Measurements from ENCODE around the gene CPD. TPM values are rescaled to one million over a fixed set of nuclear protein-coding genes. Genes with fewer than 3 reads are reported as not detected.
"Not testable (repeated sequence)": the region's sequence is repeated elsewhere in the genome, so short reads cannot be mapped to it uniquely, and the experiment has no call there.

The CPD gene
- total RNA-seq, 1 experiment from 2014 or later: 47.9 TPM

- CTCF ChIA-PET: interaction anchor here (0.6 to 3.1 kb wide), 13 partner anchors 10 to 235 kb away, joined by 3 to 13 read pairs (median 4); partner anchors contain the start of gene GOSR1
- BruUV-seq (replicated peaks): no TSS peak
These were observed 39.6 kb upstream of the CPD start for GRCh38 chr17:30339086-30339485.

GRCh38 chr17:30340801-30341356 lies 37.8 kb upstream of the CPD start:
- Mint-ChIP-seq H3K27ac (ENCODE audit: low read depth, unreplicated experiment) (no peak overlapping the region), H3K36me3 (ENCODE audit: insufficient read depth, unreplicated experiment) (no peaks in the 10 kb centered on the region), H3K9me3 (ENCODE audit: unreplicated experiment) (no peaks in the 10 kb centered on the region), H3K27me3 (ENCODE audit: insufficient read depth, unreplicated experiment) (no peaks in the 10 kb centered on the region), H3K4me3 (ENCODE audit: unreplicated experiment) (no peak overlapping the region), H3K4me1 (ENCODE audit: insufficient read depth, unreplicated experiment) (peaks cover 20% of the 10 kb centered on the region)
- no peak for DNase-seq (ENCODE audit: unreplicated experiment)
- TF ChIP-seq CTCF (IDR thresholded peaks at IDR 0.05; ENCODE audit: unreplicated experiment): no peak
- intact Hi-C loops (cut with micrococcal nuclease): loop anchor here (2.0 to 5.0 kb wide), 3 partner anchors 40 to 481 kb away; partner anchors contain the start of genes CRLF3 and GOSR1
- CTCF ChIA-PET: interaction anchor here (0.6 to 3.1 kb wide), 33 partner anchors 9 to 1865 kb away, joined by 3 to 13 read pairs (median 5); partner anchors contain the start of gene GOSR1
- no TSS peak for BruUV-seq (replicated peaks)
- POLR2A ChIA-PET: interaction anchor here (0.7 to 4.2 kb wide), 4 partner anchors 37 to 136 kb away, joined by 3 to 24 read pairs (median 9); partner anchors contain the start of genes CPD and GOSR1

More at GRCh38 chr17:30339086-30339485, 39.6 kb upstream of the CPD start:
- POLR2A ChIA-PET: interaction anchor here (3.2 to 4.2 kb wide), 2 partner anchors 42 to 138 kb away, joined by 12 to 24 read pairs; partner anchors contain the start of genes CPD and GOSR1
- TF ChIP-seq CTCF (IDR thresholded peaks at IDR 0.05; ENCODE audit: unreplicated experiment): no peak
- no peaks in the 10 kb centered on the region for H3K27me3 Mint-ChIP-seq (ENCODE audit: insufficient read depth, unreplicated experiment)
- H3K4me1 Mint-ChIP-seq (ENCODE audit: insufficient read depth, unreplicated experiment): peaks cover 9% of the 10 kb centered on the region
- no peak for DNase-seq (ENCODE audit: unreplicated experiment)
- no peak overlapping the region for H3K4me3 Mint-ChIP-seq (ENCODE audit: unreplicated experiment)
- H3K36me3 Mint-ChIP-seq (ENCODE audit: insufficient read depth, unreplicated experiment): no peaks in the 10 kb centered on the region
- intact Hi-C loops (cut with micrococcal nuclease): no loop called here
- no peaks in the 10 kb centered on the region for H3K9me3 Mint-ChIP-seq (ENCODE audit: unreplicated experiment)
- H3K27ac Mint-ChIP-seq (ENCODE audit: low read depth, unreplicated experiment): no peak overlapping the region

GRCh38 chr17:30341703-30342249 lies 37.0 kb upstream of the CPD start:
- BruUV-seq (replicated peaks): no TSS peak
- TF ChIP-seq CTCF (IDR thresholded peaks at IDR 0.05; ENCODE audit: unreplicated experiment): no peak
- intact Hi-C loops (cut with micrococcal nuclease): loop anchor here (2.0 to 5.0 kb wide), 3 partner anchors 39 to 481 kb away; partner anchors contain the start of genes CRLF3 and GOSR1
- H3K4me3 Mint-ChIP-seq (ENCODE audit: unreplicated experiment): no peak overlapping the region
- no peaks in the 10 kb centered on the region for H3K36me3 Mint-ChIP-seq (ENCODE audit: insufficient read depth, unreplicated experiment)
- peaks cover 20% of the 10 kb centered on the region for H3K4me1 Mint-ChIP-seq (ENCODE audit: insufficient read depth, unreplicated experiment)
- POLR2A ChIA-PET: interaction anchor here (0.5 to 4.2 kb wide), 4 partner anchors 36 to 630 kb away, joined by 4 to 24 read pairs (median 9); partner anchors contain the start of genes CPD and GOSR1
- CTCF ChIA-PET: interaction anchor here (0.5 to 3.1 kb wide), 13 partner anchors 14 to 1864 kb away, joined by 4 to 13 read pairs (median 5); partner anchors contain the start of gene GOSR1
- no peak overlapping the region for H3K27ac Mint-ChIP-seq (ENCODE audit: low read depth, unreplicated experiment)
- H3K27me3 Mint-ChIP-seq (ENCODE audit: insufficient read depth, unreplicated experiment): no peaks in the 10 kb centered on the region
- no peak for DNase-seq (ENCODE audit: unreplicated experiment)
- no peaks in the 10 kb centered on the region for H3K9me3 Mint-ChIP-seq (ENCODE audit: unreplicated experiment)

- BruUV-seq (replicated peaks); H3K9me3 Mint-ChIP-seq (ENCODE audit: unreplicated experiment); CTCF ChIA-PET; H3K27ac Mint-ChIP-seq (ENCODE audit: low read depth, unreplicated experiment); H3K4me3 Mint-ChIP-seq (ENCODE audit: unreplicated experiment); DNase-seq (ENCODE audit: unreplicated experiment); H3K36me3 Mint-ChIP-seq (ENCODE audit: insufficient read depth, unreplicated experiment); H3K27me3 Mint-ChIP-seq (ENCODE audit: insufficient read depth, unreplicated experiment): not testable (repeated sequence)
- intact Hi-C loops (cut with micrococcal nuclease): loop anchor here (5.0 kb wide), 1 partner anchor 479 kb away; the partner anchor contains the start of gene CRLF3
- H3K4me1 Mint-ChIP-seq (ENCODE audit: insufficient read depth, unreplicated experiment): peaks cover 20% of the 10 kb centered on the region
- POLR2A ChIA-PET: interaction anchor here (1.2 to 1.6 kb wide), 2 partner anchors 19 to 20 kb away, joined by 3 to 5 read pairs; no protein-coding TSS in a partner anchor
These were observed 35.5 kb upstream of the CPD start for GRCh38 chr17:30343244-30343643.
